NAMALWA (cell line): ENCODE results near the gene ARGFX.
"Not testable (repeated sequence)": the region's sequence is repeated elsewhere in the genome, so short reads cannot be mapped to it uniquely, and the experiment has no call there.

ENCODE experiments used
- DNase-seq: peaks from one replicate; pipeline ENCODE4 v3.0.0-alpha.2; 2015; ENCODE audit warnings: low spot score

The ARGFX gene

DNA sequence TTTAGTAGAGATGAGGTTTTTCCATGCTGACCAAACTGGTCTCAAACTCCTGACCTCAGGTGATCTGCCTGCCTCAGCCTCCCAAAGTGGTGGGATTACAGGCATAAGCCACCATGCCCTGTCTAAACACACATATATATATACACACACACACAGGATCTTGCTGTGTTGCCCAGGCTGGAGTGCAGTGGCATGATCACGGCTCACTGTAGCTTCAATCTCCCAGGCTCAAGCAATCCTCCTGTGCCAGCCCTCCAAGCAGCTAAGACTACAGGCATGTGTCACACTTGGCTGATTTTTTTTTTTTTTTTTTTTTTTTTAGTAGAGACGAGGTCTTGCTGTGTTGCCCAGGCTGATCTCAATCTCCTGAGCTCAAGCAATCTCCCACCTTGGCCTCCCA, 32.2 kb downstream of the ARGFX start:
- not testable (repeated sequence) for DNase-seq

DNA sequence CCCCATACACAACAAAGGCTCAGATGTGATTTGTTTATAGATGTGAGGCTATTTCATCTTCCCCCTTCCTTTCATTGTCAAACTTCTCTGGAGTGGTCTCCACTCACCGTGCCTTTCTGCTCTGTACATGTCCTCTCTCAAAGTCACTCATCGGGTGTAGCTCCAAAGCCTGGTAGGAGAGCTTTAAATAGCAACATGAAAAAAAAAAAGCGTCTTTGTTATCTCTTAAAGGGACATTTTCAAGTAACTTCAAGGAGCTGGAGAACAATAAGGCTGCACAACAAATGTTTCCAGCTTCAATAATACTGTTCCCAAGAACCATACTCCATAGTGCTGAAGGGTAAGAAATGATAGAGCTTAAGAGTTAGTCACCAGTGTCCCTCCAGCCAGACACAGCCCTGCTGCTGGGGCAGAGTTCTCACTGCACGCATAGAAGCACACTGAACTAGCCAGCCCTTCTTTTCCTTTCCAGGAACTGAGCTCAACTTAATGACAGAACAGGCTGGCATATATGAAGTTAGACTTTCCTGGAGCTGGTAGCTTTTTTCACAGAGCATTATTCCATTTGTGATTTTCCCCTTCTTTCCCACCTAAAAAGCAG, 33.6 kb downstream of the ARGFX start:
- no peak for DNase-seq

GRCh38 chr3:121604759-121605158, 37.0 kb downstream of the ARGFX start:
- DNase-seq = no peak

- DNase-seq = no peak
Observed at GRCh38 chr3:121606106-121606505, 38.4 kb downstream of the ARGFX start.
